ENCODE measurements around the gene SYTL2. TPM values are rescaled to one million over a fixed set of nuclear protein-coding genes. Genes with fewer than 3 reads are reported as not detected.

SYTL2 gene
- total and polyA plus RNA-seq, 12 donors, result 2.9 to 16.1 (median 5.1) TPM

GRCh38 chr11:85717429-85717828 lies 93.5 kb downstream of the SYTL2 start:
- Histone ChIP-seq H3K36me3 (peaks cover 0 to 11% (median 0%) of the 10 kb centered on the region in 9 donors), H3K4me1 (peaks cover 0 to 24% (median 9%) of the 10 kb centered on the region in 9 donors), H3K9me3 (no peaks in the 10 kb centered on the region), H3K27me3 (no peaks in the 10 kb centered on the region), H3K27ac (peak overlapping the region in 8 of 10 donors; percentile 6 to 85 (median 67)), H3K4me3 (peak overlapping the region in 5 of 10 donors; percentile 29 to 44 (median 43))
- ATAC-seq (no peak), DNase-seq (no peak)
- 81 to 86% methylated on average over 2 of the region's 2 CpGs for WGBS, 2 donors
- no peak for TF ChIP-seq CTCF (IDR thresholded peaks at IDR 0.05)
- intact Hi-C loops (cut with DNase I), result loop anchor here in 1 of 10 donors (5.0 kb wide), 1 partner anchor 50 kb away; the partner anchor contains the start of gene CREBZF

- Histone ChIP-seq H3K4me1 (peaks cover 0 to 5% (median 0%) of the 10 kb centered on the region in 9 donors), H3K27me3 (no peaks in the 10 kb centered on the region), H3K4me3 (no peak overlapping the region), H3K27ac (no peak overlapping the region), H3K9me3 (no peaks in the 10 kb centered on the region), H3K36me3 (peaks cover 0 to 13% (median 0%) of the 10 kb centered on the region in 9 donors)
- WGBS, 2 donors, result 86 to 88% methylated on average over 3 of the region's 3 CpGs
- intact Hi-C loops (cut with DNase I), result no loop called here
- no peak for ATAC-seq
- DNase-seq, result no peak
- no peak for TF ChIP-seq CTCF (IDR thresholded peaks at IDR 0.05)
These were observed 98.0 kb downstream of the SYTL2 start for GRCh38 chr11:85712953-85713352.

- ATAC-seq (no peak), DNase-seq (no peak)
- peaks cover 0 to 20% (median 0%) of the 10 kb centered on the region in 9 donors for H3K36me3 ChIP-seq
- H3K27me3 ChIP-seq, result no peaks in the 10 kb centered on the region
- TF ChIP-seq CTCF (IDR thresholded peaks at IDR 0.05), result no peak
- intact Hi-C loops (cut with DNase I), result no loop called here
- H3K27ac ChIP-seq, result no peak overlapping the region
- H3K9me3 ChIP-seq, result no peaks in the 10 kb centered on the region
- peaks cover 0 to 3% (median 0%) of the 10 kb centered on the region in 9 donors for H3K4me1 ChIP-seq
- WGBS, 2 donors, result 72 to 74% methylated on average over 5 of the region's 5 CpGs
- H3K4me3 ChIP-seq, result no peak overlapping the region
These were observed 100.0 kb downstream of the SYTL2 start for GRCh38 chr11:85710917-85711316.

- no peak for TF ChIP-seq CTCF (IDR thresholded peaks at IDR 0.05)
- DNase-seq (no peak), ATAC-seq (no peak)
- intact Hi-C loops (cut with DNase I), result loop anchor here in 1 of 10 donors (10.0 kb wide), 1 partner anchor 115 kb away; no protein-coding TSS in a partner anchor
- Histone ChIP-seq H3K27ac (no peak overlapping the region), H3K4me3 (no peak overlapping the region), H3K4me1 (peaks cover 0 to 6% (median 0%) of the 10 kb centered on the region in 9 donors), H3K27me3 (no peaks in the 10 kb centered on the region), H3K9me3 (no peaks in the 10 kb centered on the region), H3K36me3 (peaks cover 0 to 20% (median 0%) of the 10 kb centered on the region in 9 donors)
- 89 to 94% methylated on average over 5 of the region's 5 CpGs for WGBS, 2 donors
These were observed 100.8 kb downstream of the SYTL2 start for GRCh38 chr11:85709941-85710702.
